SJSA1 (cell line): ENCODE results near the gene NCR3LG1. TPM values are rescaled to one million over a fixed set of nuclear protein-coding genes. Genes with fewer than 3 reads are reported as not detected.

Source experiments
- DNase-seq, 2 experiments: peaks; one replicate each; pipeline ENCODE4 v3.0.0-alpha.2; 2015 to 2020; ENCODE audit warnings: low spot score in 2 of 2, low read depth in 1 of 2
- H3K27ac ChIP-seq: fragments of 250-450 bp; sonication (Bioruptor Pico); 2 replicates; pipeline ENCODE4 v1.5.1; 2020; ENCODE audit warnings: mild to moderate bottlenecking, moderate library complexity
- H3K27me3 ChIP-seq: fragments of 250-450 bp; sonication (Bioruptor Pico); replicated peaks from 2 replicates; pipeline ENCODE4 v1.5.1; 2020; ENCODE audit warnings: mild to moderate bottlenecking, moderate library complexity
- H3K36me3 ChIP-seq: fragments of 250-450 bp; sonication (Bioruptor Pico); 2 replicates; pipeline ENCODE4 v1.5.1; 2020; ENCODE audit warnings: mild to moderate bottlenecking
- H3K4me1 ChIP-seq: fragments of 250-450 bp; sonication (Bioruptor Pico); replicated peaks from 2 replicates; pipeline ENCODE4 v1.6.1; 2021; ENCODE audit warnings: mild to moderate bottlenecking
- H3K4me3 ChIP-seq: fragments of 250-450 bp; sonication (Bioruptor Pico); 2 replicates; pipeline ENCODE4 v1.5.1; 2020; ENCODE audit warnings: mild to moderate bottlenecking
- H3K9me3 ChIP-seq: fragments of 250-450 bp; sonication (Bioruptor Pico); replicated peaks from 2 replicates; pipeline ENCODE4 v1.5.1; 2020; ENCODE audit warnings: mild to moderate bottlenecking
- total RNA-seq: library from RNA; depleted of rRNA; stranded (reverse); fragments of >200 nt; shearing (Covaris generic); gene quantifications from 2 replicates; pipeline ENCODE4 v1.2.3, GENCODE V29; 2014; rRNA removed

Gene NCR3LG1
- 0.13 and 1.4 TPM in 2 replicates for total RNA-seq

- DNase-seq: peak in 1 of 2 experiments; percentile 32
- Histone ChIP-seq H3K4me1 (peaks cover 24% of the 10 kb centered on the region), H3K27me3 (peaks cover 24% of the 10 kb centered on the region), H3K36me3 (no peaks in the 10 kb centered on the region), H3K27ac (no peak within 1 kb of the TSS), H3K4me3 (peak within 1 kb of the TSS; percentile 51), H3K9me3 (no peaks in the 10 kb centered on the region)
These were observed at the start of gene NCR3LG1 for GRCh38 chr11:17351510-17352176. NCR3LG1 (plus strand) TSS chr11:17351800; CDS start chr11:17351970, 170 bp downstream.

GRCh38 chr11:17313349-17314231, 38.0 kb upstream of the NCR3LG1 start:
- Histone ChIP-seq H3K4me3 (no peak overlapping the region), H3K4me1 (no peaks in the 10 kb centered on the region), H3K27me3 (no peaks in the 10 kb centered on the region), H3K36me3 (peaks cover 43% of the 10 kb centered on the region), H3K27ac (no peak overlapping the region), H3K9me3 (no peaks in the 10 kb centered on the region)
- DNase-seq: no peak

- Histone ChIP-seq H3K27me3 (no peaks in the 10 kb centered on the region), H3K27ac (no peak overlapping the region), H3K4me1 (no peaks in the 10 kb centered on the region), H3K9me3 (no peaks in the 10 kb centered on the region), H3K36me3 (peaks cover 43% of the 10 kb centered on the region), H3K4me3 (no peak overlapping the region)
- DNase-seq: no peak
These were observed 37.4 kb upstream of the NCR3LG1 start for GRCh38 chr11:17314232-17314547.

- no peak overlapping the region for H3K4me3 ChIP-seq
- H3K27me3 ChIP-seq: no peaks in the 10 kb centered on the region
- H3K4me1 ChIP-seq: no peaks in the 10 kb centered on the region
- H3K36me3 ChIP-seq: peaks cover 40% of the 10 kb centered on the region
- no peak for DNase-seq
- no peaks in the 10 kb centered on the region for H3K9me3 ChIP-seq
- no peak overlapping the region for H3K27ac ChIP-seq
These were observed 36.6 kb upstream of the NCR3LG1 start for GRCh38 chr11:17314904-17315426.

GRCh38 chr11:17328871-17329494, 22.6 kb upstream of the NCR3LG1 start:
- Histone ChIP-seq H3K27ac (no peak overlapping the region), H3K27me3 (no peaks in the 10 kb centered on the region), H3K4me3 (no peak overlapping the region), H3K4me1 (no peaks in the 10 kb centered on the region), H3K36me3 (peaks cover 7% of the 10 kb centered on the region; the same call in 1 of the 2 replicates), H3K9me3 (no peaks in the 10 kb centered on the region)
- DNase-seq: no peak

GRCh38 chr11:17331669-17332068, 19.9 kb upstream of the NCR3LG1 start:
- peaks cover 7% of the 10 kb centered on the region; the same call in 1 of the 2 replicates for H3K36me3 ChIP-seq
- no peaks in the 10 kb centered on the region for H3K27me3 ChIP-seq
- H3K4me1 ChIP-seq: no peaks in the 10 kb centered on the region
- no peak for DNase-seq
- H3K4me3 ChIP-seq: no peak overlapping the region
- no peaks in the 10 kb centered on the region for H3K9me3 ChIP-seq
- H3K27ac ChIP-seq: no peak overlapping the region

- no peaks in the 10 kb centered on the region for H3K27me3 ChIP-seq
These were observed 17.6 kb upstream of the NCR3LG1 start for GRCh38 chr11:17333799-17334586.

GRCh38 chr11:17343257-17343656, 8.3 kb upstream of the NCR3LG1 start:
- H3K27ac ChIP-seq: no peak overlapping the region
- H3K27me3 ChIP-seq: no peaks in the 10 kb centered on the region
- no peaks in the 10 kb centered on the region for H3K9me3 ChIP-seq
- DNase-seq: no peak
- H3K4me1 ChIP-seq: no peaks in the 10 kb centered on the region
- H3K4me3 ChIP-seq: no peak overlapping the region
- no peaks in the 10 kb centered on the region for H3K36me3 ChIP-seq

More at GRCh38 chr11:17333799-17334586, 17.6 kb upstream of the NCR3LG1 start:
- Histone ChIP-seq H3K36me3 (peaks cover 7% of the 10 kb centered on the region; the same call in 1 of the 2 replicates), H3K4me1 (no peaks in the 10 kb centered on the region), H3K27ac (no peak overlapping the region), H3K4me3 (no peak overlapping the region), H3K9me3 (no peaks in the 10 kb centered on the region)
- no peak for DNase-seq

GRCh38 chr11:17343907-17344306, 7.7 kb upstream of the NCR3LG1 start:
- Histone ChIP-seq H3K36me3 (no peaks in the 10 kb centered on the region), H3K27me3 (no peaks in the 10 kb centered on the region), H3K4me3 (no peak overlapping the region), H3K27ac (no peak overlapping the region), H3K4me1 (no peaks in the 10 kb centered on the region), H3K9me3 (no peaks in the 10 kb centered on the region)
- DNase-seq: no peak

- Histone ChIP-seq H3K36me3 (no peaks in the 10 kb centered on the region), H3K4me3 (no peak overlapping the region), H3K4me1 (peaks cover 13% of the 10 kb centered on the region), H3K27ac (no peak overlapping the region), H3K9me3 (no peaks in the 10 kb centered on the region), H3K27me3 (peaks cover 16% of the 10 kb centered on the region)
- DNase-seq: no peak
These were observed 3.9 kb upstream of the NCR3LG1 start for GRCh38 chr11:17347676-17348075.

- H3K27me3 ChIP-seq: peaks cover 24% of the 10 kb centered on the region
- H3K4me1 ChIP-seq: peaks cover 24% of the 10 kb centered on the region
- no peak overlapping the region for H3K4me3 ChIP-seq
- H3K27ac ChIP-seq: no peak overlapping the region
- H3K9me3 ChIP-seq: no peaks in the 10 kb centered on the region
- DNase-seq: no peak
- H3K36me3 ChIP-seq: no peaks in the 10 kb centered on the region
These were observed 987 bp upstream of the NCR3LG1 start for GRCh38 chr11:17350455-17351171.

GRCh38 chr11:17351172-17351509, 459 bp upstream of the NCR3LG1 start:
- no peaks in the 10 kb centered on the region for H3K36me3 ChIP-seq
- H3K27me3 ChIP-seq: peaks cover 24% of the 10 kb centered on the region
- peaks cover 24% of the 10 kb centered on the region for H3K4me1 ChIP-seq
- H3K9me3 ChIP-seq: no peaks in the 10 kb centered on the region
- no peak overlapping the region; the same call in 1 of the 2 replicates for H3K4me3 ChIP-seq
- no peak for DNase-seq
- H3K27ac ChIP-seq: no peak overlapping the region
